HCT116 (cell line): ENCODE results near the gene PXK. TPM values are rescaled to one million over a fixed set of nuclear protein-coding genes. Genes with fewer than 3 reads are reported as not detected.
A peak's percentile ranks its signal among the peaks of the same experiment; 100 is the strongest.

Experiments
- ATAC-seq: fragments of 200-7000 bp; cut with Tn5 transposase; 2 replicates; pipeline ENCODE4 v1.9.1; 2020; ENCODE audit warnings: mild to moderate bottlenecking, moderate library complexity
- BruUV-seq: library from RNA; stranded (reverse); fragments of 400-500 nt; replicated peaks from 2 replicates; lab custom pipeline; 2021; lab: Mats Ljungman, UMichigan
- CTCF ChIA-PET: fragments of 300-600 bp; sonication (Branson Sonifier 250); formaldehyde crosslinking; loops from one replicate; lab custom pipeline; 2021; ENCODE audit warnings: antibody characterized with exemption; lab: Charles Lee
- POLR2A ChIA-PET: fragments of 300-600, 350-600 bp; sonication (Branson Sonifier 250); formaldehyde crosslinking; loops from one replicate; lab custom pipeline; 2021; ENCODE audit warnings: antibody characterized with exemption; lab: Charles Lee
- RAD21 ChIA-PET, 2 experiments: fragments of 300-600 bp; sonication (Branson Sonifier 250); formaldehyde crosslinking; loops; one replicate each; lab custom pipeline; 2023; ENCODE audit warnings: low total read pairs in 2 of 2; ENCODE audit not compliant: uncharacterized antibody in 2 of 2, unreplicated experiment in 2 of 2, low non-redundant PET in 1 of 2; lab: Charles Lee
- DNase-seq: peaks from one replicate; pipeline ENCODE4 v3.0.0-alpha.2; 2010; ENCODE audit warnings: low read depth, low spot score
- H2AFZ ChIP-seq: fragments of 200-600 bp; shearing (Covaris generic), sonication (generic); 2 replicates; pipeline ENCODE4 v1.6.1; 2017; ENCODE audit warnings: low read depth, mixed run types, mixed read lengths, antibody characterized with exemption, low read length; ENCODE audit not compliant: poor library complexity, severe bottlenecking
- H3K27ac ChIP-seq: 2 replicates; pipeline ENCODE4 v1.5.1; 2012; ENCODE audit warnings: low read depth, low read length
- H3K27me3 ChIP-seq: fragments of 200-600 bp; sonication (generic); 2 replicates; pipeline ENCODE4 v1.6.1; 2016; ENCODE audit warnings: mixed run types, low read length, mixed read lengths; ENCODE audit not compliant: insufficient read depth
- H3K36me3 ChIP-seq, 2 experiments: fragments of 200-500 bp in 1 of 2; fragments of 200-600 bp in 1 of 2; sonication (Bioruptor generic) in 1 of 2; sonication (generic) in 1 of 2; 2 replicates each; pipeline versions ENCODE4 v1.5.1 to v1.6.1; 2014 to 2016; ENCODE audit warnings: low read length in 2 of 2, inconsistent platforms in 1 of 2, mixed read lengths in 1 of 2, mixed run types in 1 of 2; ENCODE audit not compliant: insufficient read depth in 2 of 2, control insufficient read depth in 1 of 2
- H3K4me1 ChIP-seq, 2 experiments: fragments of 200-600 bp in 1 of 2; sonication (generic) in 1 of 2; 2 replicates each; pipeline versions ENCODE4 v1.5.1 to v1.6.1; 2012 to 2017; ENCODE audit warnings: low read length in 2 of 2, inconsistent platforms in 1 of 2, mild to moderate bottlenecking in 1 of 2, mixed read lengths in 1 of 2, mixed run types in 1 of 2, moderate library complexity in 1 of 2; ENCODE audit not compliant: insufficient read depth in 2 of 2, control insufficient read depth in 1 of 2
- H3K4me2 ChIP-seq: fragments of 200-600 bp; sonication (generic); 2 replicates; pipeline ENCODE4 v1.6.1; 2017; ENCODE audit warnings: mixed run types, low read length, mixed read lengths
- H3K4me3 ChIP-seq, 2 experiments: fragments of 200-600 bp in 1 of 2; sonication (generic) in 1 of 2; replicated peaks in 1 of 2; 2 replicates each; pipeline ENCODE4 v1.5.1; 2011 to 2016; ENCODE audit warnings: low read length in 2 of 2, control low read depth in 1 of 2, low read depth in 1 of 2, mild to moderate bottlenecking in 1 of 2, mixed read lengths in 1 of 2, mixed run types in 1 of 2
- H3K79me2 ChIP-seq: fragments of 200-600 bp; sonication (generic); 2 replicates; pipeline ENCODE4 v1.6.1; 2017; ENCODE audit warnings: mild to moderate bottlenecking, mixed run types, low read length, moderate library complexity, mixed read lengths; ENCODE audit not compliant: insufficient read depth
- H3K9ac ChIP-seq: fragments of 200-600 bp; sonication (generic); 2 replicates; pipeline ENCODE4 v1.6.1; 2016; ENCODE audit warnings: low read length, mixed read lengths
- H3K9me2 ChIP-seq: fragments of 200-600 bp; sonication (generic), shearing (Covaris generic); 2 replicates; pipeline ENCODE4 v1.6.1; 2017; ENCODE audit warnings: mixed run types, mild to moderate bottlenecking, moderate library complexity; ENCODE audit not compliant: insufficient read depth
- H3K9me3 ChIP-seq, 2 experiments: fragments of 200-500 bp in 1 of 2; fragments of 200-600 bp in 1 of 2; sonication (Bioruptor generic) in 1 of 2; sonication (generic) in 1 of 2; 2 replicates each; pipeline ENCODE4 v1.6.1; 2014 to 2017; ENCODE audit warnings: low read length in 2 of 2, mixed read lengths in 2 of 2, inconsistent platforms in 1 of 2, low read depth in 1 of 2, mild to moderate bottlenecking in 1 of 2, mixed run types in 1 of 2, moderate library complexity in 1 of 2; ENCODE audit not compliant: control insufficient read depth in 1 of 2, insufficient read depth in 1 of 2
- H4K20me1 ChIP-seq: fragments of 200-600 bp; sonication (generic), shearing (Covaris generic); 2 replicates; pipeline ENCODE4 v1.6.1; 2017; ENCODE audit warnings: mixed run types, mild to moderate bottlenecking, moderate library complexity; ENCODE audit not compliant: insufficient read depth
- ATF3 ChIP-seq: IDR thresholded peaks from 2 replicates; pipeline ENCODE4 v1.6.1; 2012
- CTCF ChIP-seq, 3 experiments: fragments of 200-600 bp in 1 of 3; sonication (generic) in 1 of 3; IDR thresholded peaks in 2 of 3; conservative IDR thresholded peaks in 1 of 3; 2 replicates each; pipeline ENCODE4 v1.5.1; 2012 to 2017; ENCODE audit warnings: low read depth in 2 of 3, low read length in 2 of 3, antibody characterized with exemption in 1 of 3, borderline replicate concordance in 1 of 3, control low read depth in 1 of 3, mild to moderate bottlenecking in 1 of 3, mixed read lengths in 1 of 3, mixed run types in 1 of 3, moderate library complexity in 1 of 3; ENCODE audit not compliant: insufficient read depth in 1 of 3
- intact Hi-C: fragments of 100-400 bp; cut with micrococcal nuclease; formaldehyde crosslinking; loops from 2 replicates; pipeline ENCODE4 v1.10.0; 2022
- total RNA-seq: library from RNA; stranded (reverse); gene quantifications from one replicate; pipeline ENCODE4 v1.2.1, GENCODE V29; 2021; ENCODE audit not compliant: unreplicated experiment

PXK gene
- total RNA-seq, 1 experiment from 2014 or later, result 10.2 TPM

GRCh38 chr3:58432905-58433304 is 100.2 kb downstream of the PXK start:
- Histone ChIP-seq H3K79me2 (peaks cover 7% of the 10 kb centered on the region), H3K4me1 (peaks cover 8 to 27% of the 10 kb centered on the region in 2 experiments)

More at GRCh38 chr3:58432905-58433304, 100.2 kb downstream of the PXK start:
- H3K27me3 ChIP-seq, result no peaks in the 10 kb centered on the region
- 0 out of 2 replicates have a peak, but pooled peaks cover under 1% of the 10 kb centered on the region for H4K20me1 ChIP-seq
- H3K27ac ChIP-seq, result peak overlapping the region; percentile 62
- peak overlapping the region; percentile 74 for H3K4me2 ChIP-seq
- ChIA-PET RAD21 (no interaction called here), CTCF (no interaction called here)
- no TSS peak for BruUV-seq
- peak overlapping the region; percentile 70 to 87 for H3K4me3 ChIP-seq
- H2AFZ ChIP-seq, result no peak overlapping the region
- peaks cover 29 to 32% of the 10 kb centered on the region in 2 experiments for H3K36me3 ChIP-seq
- peak overlapping the region; percentile 80 for H3K9ac ChIP-seq
- TF ChIP-seq ATF3 (no peak), CTCF (IDR thresholded peaks at IDR 0.05 in 2 of 3, conservative IDR thresholded peaks at IDR 0.05 in 1 of 3; ENCODE audit: borderline replicate concordance in 1 of 3, insufficient read depth in 1 of 3, low read depth in 2 of 3, low read length in 2 of 3) (no peak)
- TF ChIP-seq, all 23 proteins: peak for 0
- no peaks in the 10 kb centered on the region for H3K9me2 ChIP-seq
- no peak for ATAC-seq
- H3K9me3 ChIP-seq, result no peaks in the 10 kb centered on the region
- no peak for DNase-seq
- POLR2A ChIA-PET, result no interaction called here
- intact Hi-C loops, result no loop called here
